T-helper 17 cell (primary cell): ENCODE data around the gene PANK4. TPM values are rescaled to one million over a fixed set of nuclear protein-coding genes. Genes with fewer than 3 reads are reported as not detected.

Source experiments
- ATAC-seq: fragments of 150-1000 bp; cut with Tn5 transposase; 2 replicates; pipeline ENCODE4 v1.10.0; 2021; ENCODE audit warnings: mild to moderate bottlenecking, moderate library complexity
- DNase-seq, 3 donors: peaks; one replicate each; pipeline versions ENCODE4 v3.0.0 to v3.0.0-alpha.2; 2020 to 2021
- H3K9me3 ChIP-seq: one replicate; pipeline ENCODE4 v1.7.0; 2013; ENCODE audit warnings: low read length, mild to moderate bottlenecking; ENCODE audit not compliant: control insufficient read depth, poor library complexity, severe bottlenecking
- H3K27ac Mint-ChIP-seq: one replicate; pipeline ENCODE4 v1.8.0; 2022; ENCODE audit warnings: mild to moderate bottlenecking, moderate library complexity, mixed read lengths
- H3K27me3 Mint-ChIP-seq: one replicate; pipeline ENCODE4 v1.8.0; 2022; ENCODE audit warnings: mixed read lengths
- H3K36me3 Mint-ChIP-seq: one replicate; pipeline ENCODE4 v1.8.0; 2022; ENCODE audit warnings: low read depth, mixed read lengths
- H3K4me1 Mint-ChIP-seq: one replicate; pipeline ENCODE4 v1.8.0; 2022; ENCODE audit warnings: mild to moderate bottlenecking, mixed read lengths
- H3K4me3 Mint-ChIP-seq: one replicate; pipeline ENCODE4 v1.8.0; 2022; ENCODE audit warnings: mild to moderate bottlenecking, moderate library complexity, mixed read lengths
- total RNA-seq, 4 donors: library from RNA in 2 of 4; stranded (reverse) in 2 of 4; gene quantifications; one replicate each; pipeline ENCODE4 v1.2.3 and lab custom pipeline; 2022 to 2026

PANK4 gene
- total RNA-seq, 2 donors from 2014 or later, result 47.9 to 53.5 TPM

- no peaks in the 10 kb centered on the region for H3K36me3 Mint-ChIP-seq
- no peaks in the 10 kb centered on the region for H3K9me3 ChIP-seq
- H3K27me3 Mint-ChIP-seq, result no peaks in the 10 kb centered on the region
- DNase-seq (peak; percentile 86 to 91 (median 90)), ATAC-seq (peak; percentile 60)
- peak overlapping the region; percentile 93 for H3K4me3 Mint-ChIP-seq
- peak overlapping the region; percentile 96 for H3K27ac Mint-ChIP-seq
- H3K4me1 Mint-ChIP-seq, result peaks cover 10% of the 10 kb centered on the region
Observed at GRCh38 chr1:2545754-2546514, 19.5 kb upstream of the PANK4 start.

DNA sequence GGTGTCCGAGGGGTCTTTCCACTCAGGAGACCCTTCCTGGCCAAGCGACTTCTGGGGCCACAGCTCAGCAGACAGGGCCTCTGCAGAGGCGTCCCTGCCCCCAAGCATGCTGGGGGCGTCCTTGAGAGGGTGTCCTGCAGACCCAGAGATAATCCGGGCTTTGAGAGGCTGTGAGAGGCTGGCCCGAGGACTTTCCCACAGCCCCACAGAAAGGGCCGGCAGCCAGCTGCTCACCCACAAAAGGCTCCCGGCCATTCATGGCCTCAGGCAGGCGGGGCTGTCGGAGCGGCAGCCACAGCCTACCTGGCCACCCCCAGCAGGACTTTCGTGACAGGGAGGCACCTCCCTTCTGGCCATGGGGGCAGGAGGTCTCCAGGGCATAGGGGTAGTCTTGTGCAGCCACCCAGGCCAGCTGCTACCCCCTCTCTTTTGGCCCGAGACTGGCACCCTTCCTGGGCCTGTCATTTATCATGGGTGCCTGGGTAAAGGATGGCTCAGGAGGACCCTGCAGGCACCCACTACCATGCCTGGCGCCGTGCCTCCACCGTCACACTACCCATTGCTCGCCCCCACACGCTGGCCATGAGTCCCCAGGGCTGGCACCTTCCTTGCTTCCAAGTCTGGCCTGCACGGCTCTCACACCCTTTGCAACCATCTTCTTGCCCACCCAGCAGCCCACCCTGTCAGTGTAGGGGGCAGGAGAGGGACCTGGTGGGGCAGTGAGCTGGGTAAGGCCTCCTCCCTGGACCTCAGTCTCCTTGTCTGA is 18.7 kb upstream of the PANK4 start:
- no peaks in the 10 kb centered on the region for H3K9me3 ChIP-seq
- H3K36me3 Mint-ChIP-seq, result no peaks in the 10 kb centered on the region
- H3K27ac Mint-ChIP-seq, result peak overlapping the region; percentile 34
- no peaks in the 10 kb centered on the region for H3K27me3 Mint-ChIP-seq
- H3K4me3 Mint-ChIP-seq, result no peak overlapping the region
- ATAC-seq (no peak), DNase-seq (no peak)
- H3K4me1 Mint-ChIP-seq, result peaks cover 10% of the 10 kb centered on the region

GRCh38 chr1:2544093-2544874 is 17.9 kb upstream of the PANK4 start:
- Mint-ChIP-seq H3K4me3 (no peak overlapping the region), H3K36me3 (no peaks in the 10 kb centered on the region), H3K4me1 (peaks cover 7% of the 10 kb centered on the region), H3K27me3 (no peaks in the 10 kb centered on the region), H3K27ac (peak overlapping the region; percentile 34)
- H3K9me3 ChIP-seq, result no peaks in the 10 kb centered on the region
- ATAC-seq, result no peak
- DNase-seq, result no peak

- DNase-seq, result no peak
- Mint-ChIP-seq H3K27ac (no peak overlapping the region), H3K4me3 (no peak overlapping the region), H3K4me1 (peaks cover 3% of the 10 kb centered on the region), H3K27me3 (no peaks in the 10 kb centered on the region), H3K36me3 (no peaks in the 10 kb centered on the region)
- no peaks in the 10 kb centered on the region for H3K9me3 ChIP-seq
- ATAC-seq, result no peak
Observed at GRCh38 chr1:2543543-2544092, 17.2 kb upstream of the PANK4 start.

DNA sequence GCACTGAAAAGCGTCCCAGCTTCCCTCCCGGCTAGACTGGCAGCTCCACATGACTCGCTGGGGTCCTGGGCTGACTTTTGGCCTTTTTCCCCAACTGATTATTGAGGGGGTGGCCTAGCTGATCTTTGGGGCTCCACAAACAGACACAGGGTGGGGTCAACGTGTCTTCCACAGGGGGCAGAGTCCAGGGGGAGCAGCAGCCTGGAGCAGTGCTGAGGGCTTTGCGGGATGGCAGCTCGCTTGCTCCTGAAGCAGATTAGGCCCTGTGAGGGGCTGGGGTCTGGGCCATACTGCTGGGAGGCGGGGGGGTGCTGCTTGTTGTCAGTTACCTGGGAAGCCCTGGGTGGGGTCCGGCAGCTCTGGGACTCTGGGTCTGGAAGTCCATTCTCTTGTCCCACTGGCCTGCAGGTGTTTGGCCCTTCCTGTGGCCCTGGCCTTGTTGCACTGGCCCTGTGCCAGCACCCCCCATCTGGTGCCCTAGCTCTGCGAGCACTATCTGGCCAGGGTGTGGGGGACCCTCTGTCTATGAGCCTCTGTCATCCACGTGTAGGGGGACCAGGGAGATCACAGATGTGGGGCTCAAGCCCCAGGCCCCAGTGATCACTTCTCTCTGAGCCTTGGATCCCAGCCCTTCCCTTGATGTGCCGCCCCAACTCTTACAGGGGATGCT is 16.0 kb upstream of the PANK4 start:
- no peak overlapping the region for H3K4me3 Mint-ChIP-seq
- ATAC-seq, result no peak

GRCh38 chr1:2541619-2542245 is 15.3 kb upstream of the PANK4 start:
- Mint-ChIP-seq H3K36me3 (no peaks in the 10 kb centered on the region), H3K27ac (no peak overlapping the region), H3K4me1 (no peaks in the 10 kb centered on the region), H3K4me3 (no peak overlapping the region), H3K27me3 (no peaks in the 10 kb centered on the region)
- DNase-seq (no peak), ATAC-seq (no peak)
- H3K9me3 ChIP-seq, result no peaks in the 10 kb centered on the region

More for the DNA sequence above, 16.0 kb upstream of the PANK4 start:
- Mint-ChIP-seq H3K36me3 (no peaks in the 10 kb centered on the region), H3K4me1 (no peaks in the 10 kb centered on the region), H3K27ac (no peak overlapping the region), H3K27me3 (no peaks in the 10 kb centered on the region)
- no peaks in the 10 kb centered on the region for H3K9me3 ChIP-seq
- DNase-seq, result no peak

- DNase-seq, result no peak
- no peaks in the 10 kb centered on the region for H3K9me3 ChIP-seq
- Mint-ChIP-seq H3K27ac (no peak overlapping the region), H3K27me3 (no peaks in the 10 kb centered on the region), H3K4me1 (peaks cover 3% of the 10 kb centered on the region), H3K4me3 (no peak overlapping the region), H3K36me3 (no peaks in the 10 kb centered on the region)
- no peak for ATAC-seq
Observed at GRCh38 chr1:2540816-2541492, 14.6 kb upstream of the PANK4 start.

DNA sequence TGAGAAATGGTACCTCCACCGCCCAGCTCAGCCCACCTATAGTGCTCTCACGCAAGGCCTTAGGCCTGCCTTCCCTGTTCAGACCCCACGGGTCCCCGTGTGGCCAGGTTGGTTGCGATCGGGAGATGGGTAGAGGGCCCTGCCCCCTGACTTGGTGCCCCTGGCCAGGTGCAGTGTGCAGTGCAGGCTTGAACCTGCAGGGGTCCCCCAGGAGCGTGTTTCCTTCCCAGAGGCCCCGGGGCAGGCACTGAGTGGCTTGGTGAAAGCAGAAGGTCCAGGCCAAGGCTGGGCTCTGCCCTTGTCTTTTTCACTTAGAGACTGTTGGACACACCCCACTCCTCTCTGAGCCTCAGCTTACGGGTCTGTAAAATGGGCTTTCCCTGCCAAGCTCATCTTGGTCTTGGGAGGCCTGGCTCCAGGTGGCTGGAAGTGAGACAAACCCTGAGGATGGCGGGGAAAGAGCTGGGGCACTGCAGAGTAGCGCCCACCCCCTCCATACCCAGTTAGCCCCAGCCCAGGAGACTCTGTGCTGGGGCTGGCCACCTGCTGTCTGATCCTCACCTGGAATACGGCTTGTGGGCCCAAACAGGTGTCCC is 13.0 kb upstream of the PANK4 start:
- no peaks in the 10 kb centered on the region for H3K27me3 Mint-ChIP-seq
- ATAC-seq (peak; percentile 62), DNase-seq (no peak)
- H3K4me3 Mint-ChIP-seq, result no peak overlapping the region
- no peaks in the 10 kb centered on the region for H3K9me3 ChIP-seq
- no peaks in the 10 kb centered on the region for H3K36me3 Mint-ChIP-seq
- H3K4me1 Mint-ChIP-seq, result peaks cover 4% of the 10 kb centered on the region
- H3K27ac Mint-ChIP-seq, result no peak overlapping the region

- no peaks in the 10 kb centered on the region for H3K9me3 ChIP-seq
- ATAC-seq (no peak), DNase-seq (no peak)
- Mint-ChIP-seq H3K36me3 (no peaks in the 10 kb centered on the region), H3K4me1 (peaks cover 4% of the 10 kb centered on the region), H3K4me3 (no peak overlapping the region), H3K27me3 (no peaks in the 10 kb centered on the region), H3K27ac (no peak overlapping the region)
Observed at GRCh38 chr1:2538872-2539271, 12.5 kb upstream of the PANK4 start.

- no peaks in the 10 kb centered on the region for H3K9me3 ChIP-seq
- peaks cover 2% of the 10 kb centered on the region for H3K27me3 Mint-ChIP-seq
- no peak for DNase-seq
- no peak for ATAC-seq
- no peak overlapping the region for H3K27ac Mint-ChIP-seq
- no peak overlapping the region for H3K4me3 Mint-ChIP-seq
- H3K4me1 Mint-ChIP-seq, result peaks cover 4% of the 10 kb centered on the region
- H3K36me3 Mint-ChIP-seq, result no peaks in the 10 kb centered on the region
Observed at GRCh38 chr1:2538376-2538775, 12.0 kb upstream of the PANK4 start.

GRCh38 chr1:2537784-2538115 is 11.4 kb upstream of the PANK4 start:
- H3K4me3 Mint-ChIP-seq, result no peak overlapping the region
- DNase-seq, result no peak
- H3K4me1 Mint-ChIP-seq, result peaks cover 4% of the 10 kb centered on the region
- no peaks in the 10 kb centered on the region for H3K36me3 Mint-ChIP-seq
- no peak for ATAC-seq
- H3K9me3 ChIP-seq, result no peaks in the 10 kb centered on the region
- peaks cover 9% of the 10 kb centered on the region for H3K27me3 Mint-ChIP-seq
- H3K27ac Mint-ChIP-seq, result no peak overlapping the region

GRCh38 chr1:2535981-2536380 is 9.6 kb upstream of the PANK4 start:
- Mint-ChIP-seq H3K27me3 (peaks cover 16% of the 10 kb centered on the region), H3K4me1 (peaks cover 4% of the 10 kb centered on the region), H3K27ac (no peak overlapping the region), H3K36me3 (no peaks in the 10 kb centered on the region), H3K4me3 (no peak overlapping the region)
- DNase-seq (no peak), ATAC-seq (no peak)
- H3K9me3 ChIP-seq, result no peaks in the 10 kb centered on the region
